HG02623 (cell line): ENCODE data around the gene MDK.
"Not testable (repeated sequence)": the region's sequence is repeated elsewhere in the genome, so short reads cannot be mapped to it uniquely, and the experiment has no call there.

Experiments
- ATAC-seq: cut with Tn5 transposase; IDR thresholded peaks from one replicate; pipeline ENCODE4 v1.9.1; 2021; ENCODE audit warnings: moderate library complexity; ENCODE audit not compliant: unreplicated experiment

Gene MDK

GRCh38 chr11:46367244-46367915 is 14.1 kb upstream of the MDK start:
- peak; percentile 79 for ATAC-seq

GRCh38 chr11:46367916-46368267 is 13.6 kb upstream of the MDK start:
- ATAC-seq, result no peak

- peak; percentile 42 for ATAC-seq
Measured at GRCh38 chr11:46369458-46370152, 11.9 kb upstream of the MDK start.

- no peak for ATAC-seq
Measured at GRCh38 chr11:46370253-46370652, 11.2 kb upstream of the MDK start.

GRCh38 chr11:46371262-46371661 is 10.2 kb upstream of the MDK start:
- not testable (repeated sequence) for ATAC-seq

GRCh38 chr11:46372086-46372485 is 9.4 kb upstream of the MDK start:
- no peak for ATAC-seq

GRCh38 chr11:46372501-46372900 is 9.0 kb upstream of the MDK start:
- ATAC-seq, result not testable (repeated sequence)

GRCh38 chr11:46373787-46374740 is 7.4 kb upstream of the MDK start:
- no peak for ATAC-seq

- ATAC-seq, result no peak
Measured at GRCh38 chr11:46374815-46375214, 6.7 kb upstream of the MDK start.

- ATAC-seq, result no peak
Measured at GRCh38 chr11:46375392-46376101, 5.9 kb upstream of the MDK start.

GRCh38 chr11:46376258-46377050 is 5.0 kb upstream of the MDK start:
- no peak for ATAC-seq

GRCh38 chr11:46377290-46377689 is 4.2 kb upstream of the MDK start:
- ATAC-seq, result no peak

GRCh38 chr11:46377831-46378230 is 3.6 kb upstream of the MDK start:
- no peak for ATAC-seq

GRCh38 chr11:46378296-46378695 is 3.2 kb upstream of the MDK start:
- no peak for ATAC-seq

GRCh38 chr11:46378811-46379481 is 2.5 kb upstream of the MDK start:
- no peak for ATAC-seq

- ATAC-seq, result not testable (repeated sequence)
Measured at GRCh38 chr11:46379482-46380293, 1.8 kb upstream of the MDK start.

GRCh38 chr11:46380340-46381047 is 975 bp upstream of the MDK start:
- no peak for ATAC-seq
